Neural progenitor cell (in vitro differentiated cells): Measurements from ENCODE around the gene MARCO.

Experiments
- EZH2 ChIP-seq: fragments of 200-600 bp; sonication (generic); IDR thresholded peaks from 2 replicates; pipeline ENCODE4 v1.6.1; 2017; ENCODE audit warnings: antibody characterized with exemption, mild to moderate bottlenecking, moderate library complexity
- EZH2phosphoT487 ChIP-seq: fragments of 200-600 bp; sonication (generic); IDR thresholded peaks from 2 replicates; pipeline ENCODE4 v1.6.1; 2017; ENCODE audit warnings: antibody characterized with exemption
- TF ChIP-seq, protein P1 (sequence below): fragments of 200-600 bp; sonication (generic); IDR thresholded peaks from 2 replicates; pipeline ENCODE4 v1.5.1; 2017; ENCODE audit warnings: antibody characterized with exemption, mild to moderate bottlenecking

DNA sequence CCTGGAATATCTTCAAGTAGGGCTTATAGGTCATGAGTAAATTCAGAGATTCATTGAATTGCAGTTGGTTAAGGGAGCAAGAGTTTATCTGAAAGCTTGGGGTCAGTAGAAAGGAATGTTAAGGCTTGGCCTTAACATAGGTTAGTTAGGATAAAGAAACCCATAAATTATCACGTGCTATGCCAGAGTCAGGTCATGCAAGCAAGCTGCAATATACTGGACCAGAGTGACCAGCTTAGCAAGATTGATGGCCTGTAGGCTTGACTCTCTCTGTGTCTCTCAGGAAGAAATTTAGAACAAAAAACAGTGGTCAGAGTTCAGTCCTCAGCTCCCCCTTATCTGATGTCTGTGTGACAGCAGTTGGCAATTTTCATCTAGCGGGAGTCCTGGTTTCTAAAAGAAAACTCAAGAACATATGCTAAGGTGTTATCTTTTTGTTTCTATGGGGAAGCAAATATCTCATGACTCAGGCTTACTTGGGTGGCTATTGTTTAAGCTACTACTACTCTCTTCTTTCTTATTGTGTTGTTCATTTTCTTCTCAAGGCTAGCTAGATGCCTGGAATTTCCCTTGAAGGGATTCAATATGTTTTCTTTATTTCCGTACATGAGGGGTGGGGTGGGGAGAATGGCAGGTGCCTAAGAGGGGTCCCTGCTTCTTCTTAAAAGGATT, 28.7 kb upstream of the MARCO start:
- TF ChIP-seq, protein P1, sequence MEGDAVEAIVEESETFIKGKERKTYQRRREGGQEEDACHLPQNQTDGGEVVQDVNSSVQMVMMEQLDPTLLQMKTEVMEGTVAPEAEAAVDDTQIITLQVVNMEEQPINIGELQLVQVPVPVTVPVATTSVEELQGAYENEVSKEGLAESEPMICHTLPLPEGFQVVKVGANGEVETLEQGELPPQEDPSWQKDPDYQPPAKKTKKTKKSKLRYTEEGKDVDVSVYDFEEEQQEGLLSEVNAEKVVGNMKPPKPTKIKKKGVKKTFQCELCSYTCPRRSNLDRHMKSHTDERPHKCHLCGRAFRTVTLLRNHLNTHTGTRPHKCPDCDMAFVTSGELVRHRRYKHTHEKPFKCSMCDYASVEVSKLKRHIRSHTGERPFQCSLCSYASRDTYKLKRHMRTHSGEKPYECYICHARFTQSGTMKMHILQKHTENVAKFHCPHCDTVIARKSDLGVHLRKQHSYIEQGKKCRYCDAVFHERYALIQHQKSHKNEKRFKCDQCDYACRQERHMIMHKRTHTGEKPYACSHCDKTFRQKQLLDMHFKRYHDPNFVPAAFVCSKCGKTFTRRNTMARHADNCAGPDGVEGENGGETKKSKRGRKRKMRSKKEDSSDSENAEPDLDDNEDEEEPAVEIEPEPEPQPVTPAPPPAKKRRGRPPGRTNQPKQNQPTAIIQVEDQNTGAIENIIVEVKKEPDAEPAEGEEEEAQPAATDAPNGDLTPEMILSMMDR: no peak
- TF ChIP-seq EZH2: no peak
- no peak for TF ChIP-seq EZH2phosphoT487
